ENCODE measurements around the gene ITGA2B.

The ITGA2B gene

GRCh38 chr17:44354582-44355561 is 34.6 kb downstream of the ITGA2B start:
- H3K4me1 ChIP-seq: no peaks in the 10 kb centered on the region
- H3K9me3 ChIP-seq: no peaks in the 10 kb centered on the region
- H3K36me3 ChIP-seq: peaks cover 15% of the 10 kb centered on the region
- DNase-seq: no peak
- no peaks in the 10 kb centered on the region for H3K27me3 ChIP-seq
- TF ChIP-seq CTCF (IDR thresholded peaks at IDR 0.05; ENCODE audit: low read depth, low read length): no peak
- H3K4me3 ChIP-seq (ENCODE audit: low read depth, low read length): no peak overlapping the region

- DNase-seq: no peak
- no peaks in the 10 kb centered on the region for H3K9me3 ChIP-seq
- H3K36me3 ChIP-seq: peaks cover 15% of the 10 kb centered on the region
- no peak for TF ChIP-seq CTCF (IDR thresholded peaks at IDR 0.05; ENCODE audit: low read depth, low read length)
- H3K4me3 ChIP-seq (ENCODE audit: low read depth, low read length): no peak overlapping the region
- no peaks in the 10 kb centered on the region for H3K4me1 ChIP-seq
- H3K27me3 ChIP-seq: no peaks in the 10 kb centered on the region
Measured at GRCh38 chr17:44353672-44354331, 35.6 kb downstream of the ITGA2B start.

- Histone ChIP-seq H3K27me3 (no peaks in the 10 kb centered on the region), H3K4me3 (ENCODE audit: low read depth, low read length) (no peak overlapping the region), H3K36me3 (peaks cover 15% of the 10 kb centered on the region), H3K9me3 (no peaks in the 10 kb centered on the region), H3K4me1 (no peaks in the 10 kb centered on the region)
- TF ChIP-seq CTCF (IDR thresholded peaks at IDR 0.05; ENCODE audit: low read depth, low read length): no peak
- no peak for DNase-seq
Measured at GRCh38 chr17:44352828-44353671, 36.4 kb downstream of the ITGA2B start.

- no peaks in the 10 kb centered on the region for H3K9me3 ChIP-seq
- H3K4me1 ChIP-seq: no peaks in the 10 kb centered on the region
- no peak for TF ChIP-seq CTCF (IDR thresholded peaks at IDR 0.05; ENCODE audit: low read depth, low read length)
- DNase-seq: no peak
- H3K36me3 ChIP-seq: peaks cover 15% of the 10 kb centered on the region
- no peak overlapping the region for H3K4me3 ChIP-seq (ENCODE audit: low read depth, low read length)
- no peaks in the 10 kb centered on the region for H3K27me3 ChIP-seq
Measured at GRCh38 chr17:44351961-44352827, 37.3 kb downstream of the ITGA2B start.

GRCh38 chr17:44351464-44351863 is 38.0 kb downstream of the ITGA2B start:
- DNase-seq: no peak
- no peaks in the 10 kb centered on the region for H3K9me3 ChIP-seq
- TF ChIP-seq CTCF (IDR thresholded peaks at IDR 0.05; ENCODE audit: low read depth, low read length): no peak
- no peaks in the 10 kb centered on the region for H3K4me1 ChIP-seq
- H3K4me3 ChIP-seq (ENCODE audit: low read depth, low read length): no peak overlapping the region
- peaks cover 15% of the 10 kb centered on the region for H3K36me3 ChIP-seq
- no peaks in the 10 kb centered on the region for H3K27me3 ChIP-seq

Measured in BE2C (cell line).